Activated gamma-delta T cell (primary cell): ENCODE results near the gene HDAC9.

Experiments
- DNase-seq: peaks from one replicate; lab custom pipeline; 2025; lab: John Stamatoyannopoulos, UW

The HDAC9 gene

GRCh38 chr7:18788026-18788425 lies 292.5 kb downstream of the HDAC9 start:
- no peak for DNase-seq

GRCh38 chr7:18792871-18793595 lies 297.5 kb downstream of the HDAC9 start:
- DNase-seq, result no peak

- no peak for DNase-seq
These were observed 300.7 kb downstream of the HDAC9 start for GRCh38 chr7:18796216-18796615.

GRCh38 chr7:18798088-18798906 lies 302.7 kb downstream of the HDAC9 start:
- no peak for DNase-seq

GRCh38 chr7:18799899-18800298 lies 304.4 kb downstream of the HDAC9 start:
- no peak for DNase-seq

- DNase-seq, result no peak
These were observed 308.4 kb downstream of the HDAC9 start for GRCh38 chr7:18803923-18804322.

GRCh38 chr7:18806177-18806576 lies 310.6 kb downstream of the HDAC9 start:
- no peak for DNase-seq

- DNase-seq, result no peak
These were observed 312.5 kb downstream of the HDAC9 start for GRCh38 chr7:18808026-18808425.

GRCh38 chr7:18815261-18815960 lies 319.9 kb downstream of the HDAC9 start:
- DNase-seq, result no peak

- no peak for DNase-seq
These were observed 325.4 kb downstream of the HDAC9 start for GRCh38 chr7:18820981-18821380.

- DNase-seq, result no peak
These were observed 326.0 kb downstream of the HDAC9 start for GRCh38 chr7:18821554-18821953.

GRCh38 chr7:18824157-18824556 lies 328.6 kb downstream of the HDAC9 start:
- DNase-seq, result no peak

- DNase-seq, result no peak
These were observed 332.9 kb downstream of the HDAC9 start for GRCh38 chr7:18828260-18828993.

GRCh38 chr7:18828994-18829857 lies 333.7 kb downstream of the HDAC9 start:
- DNase-seq, result no peak

- DNase-seq, result no peak
These were observed 334.3 kb downstream of the HDAC9 start for GRCh38 chr7:18829858-18830285.

GRCh38 chr7:18831419-18831818 lies 335.9 kb downstream of the HDAC9 start:
- no peak for DNase-seq

- no peak for DNase-seq
These were observed 336.4 kb downstream of the HDAC9 start for GRCh38 chr7:18831943-18832342.

GRCh38 chr7:18834577-18834976 lies 339.0 kb downstream of the HDAC9 start:
- no peak for DNase-seq

GRCh38 chr7:18835001-18835690 lies 339.6 kb downstream of the HDAC9 start:
- no peak for DNase-seq

GRCh38 chr7:18843979-18844378 lies 348.4 kb downstream of the HDAC9 start:
- DNase-seq, result no peak
